Measurements from ENCODE around the gene CACYBP.
"Not testable (repeated sequence)": the region's sequence is repeated elsewhere in the genome, so short reads cannot be mapped to it uniquely, and the experiment has no call there.

The CACYBP gene

GRCh38 chr1:175009532-175009931, 9.8 kb downstream of the CACYBP start:
- no peak for DNase-seq (ENCODE audit: low read depth)

GRCh38 chr1:175013445-175013844, 13.7 kb downstream of the CACYBP start:
- no peak for DNase-seq (ENCODE audit: low read depth)

- peak; percentile 89 for DNase-seq (ENCODE audit: low read depth)
Observed at GRCh38 chr1:175015243-175015642, 15.5 kb downstream of the CACYBP start.

GRCh38 chr1:175019524-175019923, 19.8 kb downstream of the CACYBP start:
- DNase-seq (ENCODE audit: low read depth): no peak

GRCh38 chr1:175023043-175023921, 23.5 kb downstream of the CACYBP start, which contains the start of gene MRPS14:
Gene MRPS14 (minus strand): TSS chr1:175023425. CDS start chr1:175023408, 17 bp downstream.
- DNase-seq (ENCODE audit: low read depth): peak; percentile 97

GRCh38 chr1:175023922-175024242, 24.1 kb downstream of the CACYBP start:
- DNase-seq (ENCODE audit: low read depth): not testable (repeated sequence)

- no peak for DNase-seq (ENCODE audit: low read depth)
Observed at GRCh38 chr1:175024773-175025172, 25.0 kb downstream of the CACYBP start.

- DNase-seq (ENCODE audit: low read depth): no peak
Observed at GRCh38 chr1:175033953-175034352, 34.2 kb downstream of the CACYBP start.

- no peak for DNase-seq (ENCODE audit: low read depth)
Observed at GRCh38 chr1:175034775-175035174, 35.0 kb downstream of the CACYBP start.

GRCh38 chr1:175035865-175036264, 36.1 kb downstream of the CACYBP start:
- no peak for DNase-seq (ENCODE audit: low read depth)

- no peak for DNase-seq (ENCODE audit: low read depth)
Observed at GRCh38 chr1:175036476-175036875, 36.7 kb downstream of the CACYBP start.

GRCh38 chr1:175037416-175037815, 37.7 kb downstream of the CACYBP start:
- no peak for DNase-seq (ENCODE audit: low read depth)

- no peak for DNase-seq (ENCODE audit: low read depth)
Observed at GRCh38 chr1:175040324-175040879, 40.7 kb downstream of the CACYBP start.

GRCh38 chr1:175042650-175043049, 42.9 kb downstream of the CACYBP start:
- DNase-seq (ENCODE audit: low read depth): no peak

GRCh38 chr1:175043824-175044223, 44.1 kb downstream of the CACYBP start:
- no peak for DNase-seq (ENCODE audit: low read depth)

- DNase-seq (ENCODE audit: low read depth): not testable (repeated sequence)
Observed at GRCh38 chr1:175044591-175044990, 44.8 kb downstream of the CACYBP start.

GRCh38 chr1:175045097-175045496, 45.4 kb downstream of the CACYBP start:
- DNase-seq (ENCODE audit: low read depth): no peak

- DNase-seq (ENCODE audit: low read depth): no peak
Observed at GRCh38 chr1:175045519-175045918, 45.8 kb downstream of the CACYBP start.

- no peak for DNase-seq (ENCODE audit: low read depth)
Observed at GRCh38 chr1:175050992-175051391, 51.2 kb downstream of the CACYBP start.

GRCh38 chr1:175054736-175055135, 55.0 kb downstream of the CACYBP start:
- DNase-seq (ENCODE audit: low read depth): no peak

All from EH (cell line).